RPMI8226 (cell line): Measurements from ENCODE around the gene RBPJL.
"Not testable (repeated sequence)": the region's sequence is repeated elsewhere in the genome, so short reads cannot be mapped to it uniquely, and the experiment has no call there.

Source experiments
- DNase-seq: peaks from one replicate; pipeline ENCODE4 v3.0.0-alpha.2; 2015

RBPJL gene

GRCh38 chr20:45344168-45344860, 37.7 kb downstream of the RBPJL start:
- no peak for DNase-seq

DNA sequence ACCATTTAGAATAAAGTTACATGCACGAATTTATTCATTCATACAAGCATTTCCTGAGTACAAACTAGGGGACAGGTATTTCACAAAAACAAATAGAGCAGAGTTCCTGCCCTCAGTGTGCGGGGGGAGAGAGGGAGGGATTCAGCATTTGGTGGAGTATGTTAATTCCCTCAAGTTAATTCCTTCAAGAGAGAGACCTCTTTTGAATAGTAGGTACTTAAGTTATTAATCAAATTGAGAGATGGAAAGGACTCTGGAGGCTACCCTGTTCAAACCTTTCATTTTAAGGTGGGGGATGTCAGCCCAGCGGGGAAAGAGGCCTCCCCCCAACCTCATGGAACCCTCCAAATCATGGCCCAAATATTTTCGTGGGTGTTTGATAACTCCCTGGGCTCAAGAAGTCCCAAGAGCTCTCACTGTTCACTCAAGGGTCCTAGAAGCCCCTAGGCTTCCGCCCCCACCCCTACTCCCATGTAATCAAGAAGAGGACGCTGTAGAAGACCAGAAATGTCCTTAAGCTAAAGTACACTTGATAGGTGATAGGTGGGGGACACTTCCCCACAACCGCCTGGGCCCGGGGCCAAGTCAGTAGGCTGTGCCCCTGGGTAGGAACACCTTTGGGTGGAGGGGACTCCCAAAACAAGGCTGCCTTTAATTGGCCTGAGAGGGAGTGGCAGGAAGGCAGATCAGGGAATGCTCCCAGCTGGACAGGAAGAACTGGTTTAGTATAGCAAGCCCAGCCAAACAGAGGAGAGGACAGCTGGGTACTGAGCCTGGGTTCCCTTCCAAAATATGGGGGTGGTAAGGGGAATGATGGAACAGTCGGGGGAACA, 38.7 kb downstream of the RBPJL start:
- no peak for DNase-seq

DNA sequence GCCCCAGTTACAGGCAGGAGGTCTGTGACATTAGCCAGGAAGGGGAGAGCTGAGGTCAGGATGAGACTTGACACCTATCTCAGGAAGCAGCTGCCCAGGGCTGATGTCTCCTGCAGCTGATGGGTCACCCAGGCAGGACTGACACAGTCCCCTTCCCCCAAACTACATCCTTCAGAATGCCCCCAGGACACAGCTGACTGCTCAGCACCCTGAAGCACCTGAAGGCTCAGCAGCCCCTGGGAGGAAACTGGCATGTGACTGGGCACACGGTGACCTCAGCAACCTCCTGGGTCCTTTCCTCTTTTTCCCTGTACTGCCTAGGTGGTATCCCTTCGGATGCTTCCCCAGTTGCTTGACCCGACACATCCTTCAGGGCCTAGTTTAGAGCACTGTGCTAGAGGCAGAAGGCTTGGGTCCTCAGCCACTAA, 39.7 kb downstream of the RBPJL start:
- DNase-seq = no peak

- DNase-seq = no peak
These were observed 40.2 kb downstream of the RBPJL start for GRCh38 chr20:45346851-45347250.

DNA sequence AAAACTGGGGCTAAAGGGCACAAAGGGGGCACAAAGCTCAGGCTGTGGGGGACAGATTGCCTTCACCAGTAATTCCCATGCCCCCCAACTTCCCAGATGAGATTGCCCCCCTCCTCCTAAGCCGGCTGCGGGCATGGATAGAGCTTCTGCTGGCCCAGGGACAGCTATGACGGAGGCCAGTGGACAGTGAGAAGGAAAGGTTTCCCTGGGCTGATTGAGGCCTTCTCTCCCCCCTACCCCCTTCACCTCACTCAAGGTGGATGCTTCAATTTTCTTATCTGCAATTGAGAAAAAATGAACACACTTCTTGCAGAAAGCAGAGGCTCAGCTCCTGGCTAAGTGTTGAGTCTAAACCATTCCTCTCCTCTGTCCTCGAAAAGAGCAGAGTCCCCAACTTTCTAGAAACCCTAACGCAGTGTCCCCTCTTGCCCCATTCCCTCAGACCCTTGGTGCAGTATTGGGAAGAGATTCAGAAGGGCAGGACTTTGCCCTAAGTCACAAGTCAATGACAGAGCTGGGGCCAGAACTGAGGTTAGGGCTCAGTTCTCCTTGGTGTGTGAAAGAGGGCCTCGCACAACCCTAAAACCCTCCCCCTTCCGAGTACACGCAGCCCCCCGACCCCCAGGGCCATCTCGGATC, 40.8 kb downstream of the RBPJL start:
- no peak for DNase-seq

- DNase-seq = peak; percentile 18
These were observed 41.5 kb downstream of the RBPJL start, which contains the start of gene SDC4 for GRCh38 chr20:45347936-45348778. Gene SDC4 (minus strand): TSS chr20:45348424. CDS start chr20:45348384, 40 bp downstream.

DNA sequence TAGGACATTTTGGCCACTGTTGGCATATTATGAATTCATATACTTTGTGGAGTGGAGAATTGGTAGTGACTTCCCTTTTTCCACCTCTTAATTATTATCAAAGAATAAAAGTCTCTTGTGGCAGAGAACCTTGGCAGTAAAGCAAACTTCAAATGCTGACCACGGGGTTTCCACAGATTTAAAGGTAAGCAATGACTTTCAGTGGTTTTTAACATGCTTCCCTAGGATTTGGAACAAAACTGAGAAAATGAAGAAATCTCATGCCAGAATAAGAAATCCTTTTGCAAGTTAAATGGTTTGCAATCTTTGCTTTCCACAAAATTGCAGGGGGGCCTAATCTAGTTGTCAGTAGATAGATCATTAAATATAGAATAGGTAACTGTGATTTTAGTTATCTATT, 43.6 kb downstream of the RBPJL start:
- DNase-seq = peak; percentile 47

GRCh38 chr20:45350795-45351194, 44.2 kb downstream of the RBPJL start:
- DNase-seq = not testable (repeated sequence)

DNA sequence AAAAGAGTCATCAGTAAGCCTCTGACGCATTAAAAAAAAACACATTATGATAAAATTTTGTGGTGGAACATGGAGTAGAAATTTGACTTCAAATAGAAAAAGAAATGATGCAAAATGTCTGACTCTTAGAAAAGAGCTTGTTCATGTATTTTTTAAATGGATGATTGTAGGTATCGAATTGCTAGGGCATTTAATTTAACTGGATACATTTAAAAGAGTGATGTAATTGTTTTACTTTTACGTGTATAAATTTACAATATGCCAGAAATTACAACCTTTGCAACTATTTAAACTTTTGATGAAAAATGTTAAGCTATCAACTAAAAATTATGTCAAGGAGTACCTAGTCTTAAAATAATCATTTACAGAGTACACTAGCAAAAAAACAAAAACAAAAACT, 46.1 kb downstream of the RBPJL start:
- no peak for DNase-seq

DNA sequence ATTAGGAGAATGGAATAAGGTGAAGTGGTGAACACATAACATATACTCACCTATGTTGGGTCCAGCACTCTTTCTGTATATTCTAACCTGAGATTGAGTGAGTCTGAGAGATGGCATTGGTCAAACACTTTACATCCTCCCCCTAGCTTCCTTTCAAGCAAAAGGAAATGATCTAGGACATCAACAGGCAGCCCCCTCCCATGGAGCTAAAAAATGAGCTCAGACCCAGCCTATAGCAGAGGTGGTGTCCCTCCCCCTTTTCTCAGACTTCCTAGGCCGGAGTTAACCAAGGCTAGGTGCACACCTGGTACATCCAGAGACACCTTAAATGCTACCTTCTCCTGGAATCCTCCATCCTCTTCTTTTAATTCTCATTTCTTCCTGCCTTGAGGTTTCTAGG, 47.1 kb downstream of the RBPJL start:
- no peak for DNase-seq

GRCh38 chr20:45354423-45355208, 48.0 kb downstream of the RBPJL start:
- no peak for DNase-seq

DNA sequence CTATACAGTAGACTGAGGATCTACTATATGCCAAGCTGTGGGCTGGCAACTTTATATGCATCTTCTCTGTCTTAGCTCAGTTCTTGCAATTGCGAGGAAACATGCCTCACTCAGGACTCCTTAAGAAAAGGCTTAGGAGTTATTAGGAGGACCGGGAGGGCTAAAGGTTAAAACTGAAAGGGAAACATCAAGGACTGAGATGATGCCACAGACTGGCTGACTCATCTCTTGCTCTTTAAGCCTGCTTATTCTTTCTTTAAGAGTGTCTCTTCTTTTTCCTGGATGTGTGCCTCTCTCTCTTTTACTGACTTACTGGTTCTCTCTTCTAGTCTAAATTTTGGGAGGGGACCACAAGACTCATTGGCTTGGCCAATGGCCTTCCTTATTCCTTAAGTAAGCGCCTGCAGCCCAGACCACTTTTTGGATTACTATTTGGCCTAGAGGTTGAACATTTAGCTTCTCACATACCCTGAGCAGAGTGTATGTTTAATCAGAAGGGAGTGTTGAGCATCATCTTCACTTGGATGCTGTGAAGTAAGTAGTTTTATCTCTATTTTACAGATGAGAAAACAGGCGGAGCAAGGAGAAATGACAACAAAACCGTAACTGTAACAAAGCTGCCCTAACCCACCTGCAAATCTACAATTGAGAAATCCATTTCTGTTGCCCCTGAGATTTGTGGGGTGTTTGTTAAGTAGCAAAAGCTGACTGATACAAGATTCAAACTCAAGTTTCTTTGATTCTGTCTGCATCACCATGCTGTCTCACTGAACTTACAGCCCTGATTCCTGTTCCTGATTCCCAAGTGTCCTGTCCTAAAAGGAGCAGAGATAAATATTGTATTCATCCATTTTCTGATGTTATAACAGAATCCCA, 48.8 kb downstream of the RBPJL start:
- no peak for DNase-seq

GRCh38 chr20:45358282-45359068, 51.8 kb downstream of the RBPJL start:
- DNase-seq = no peak

DNA sequence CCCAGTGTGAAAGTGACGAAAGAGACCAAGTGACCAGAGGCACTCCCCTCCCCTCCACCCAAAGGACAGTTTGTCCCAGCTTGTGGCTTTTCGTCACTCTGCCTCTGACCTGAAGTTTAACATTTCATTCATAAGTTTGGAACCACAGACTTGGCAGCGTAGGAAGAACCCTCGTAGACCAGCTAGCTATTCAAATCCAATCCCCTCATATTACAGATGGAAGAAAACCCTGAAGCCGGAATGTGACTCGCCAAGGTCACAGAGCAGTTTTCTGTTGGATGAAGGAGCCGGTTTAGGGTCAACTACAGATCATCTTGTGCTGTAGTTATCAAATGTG, 52.4 kb downstream of the RBPJL start:
- DNase-seq = no peak

GRCh38 chr20:45359406-45360148, 52.9 kb downstream of the RBPJL start:
- no peak for DNase-seq

DNA sequence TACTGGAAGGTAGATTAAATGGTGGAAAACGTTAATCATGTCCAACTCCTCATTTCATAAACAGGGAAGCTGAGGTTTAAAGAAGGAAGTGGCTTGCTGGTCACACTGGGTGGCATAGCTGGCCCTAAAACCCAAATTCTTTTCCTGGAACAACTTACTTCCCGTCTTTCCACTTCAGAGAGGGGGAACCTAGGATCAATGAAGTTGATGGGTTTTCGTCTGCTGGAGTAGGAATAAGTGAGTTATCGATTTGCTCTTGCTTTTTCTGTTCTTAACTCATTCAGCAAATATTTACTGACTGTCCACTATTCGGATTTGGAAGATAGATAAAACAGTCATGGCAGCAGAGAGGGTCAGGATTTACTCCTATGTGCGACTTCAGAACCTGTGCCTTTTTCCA, 55.2 kb downstream of the RBPJL start:
- DNase-seq = no peak

DNA sequence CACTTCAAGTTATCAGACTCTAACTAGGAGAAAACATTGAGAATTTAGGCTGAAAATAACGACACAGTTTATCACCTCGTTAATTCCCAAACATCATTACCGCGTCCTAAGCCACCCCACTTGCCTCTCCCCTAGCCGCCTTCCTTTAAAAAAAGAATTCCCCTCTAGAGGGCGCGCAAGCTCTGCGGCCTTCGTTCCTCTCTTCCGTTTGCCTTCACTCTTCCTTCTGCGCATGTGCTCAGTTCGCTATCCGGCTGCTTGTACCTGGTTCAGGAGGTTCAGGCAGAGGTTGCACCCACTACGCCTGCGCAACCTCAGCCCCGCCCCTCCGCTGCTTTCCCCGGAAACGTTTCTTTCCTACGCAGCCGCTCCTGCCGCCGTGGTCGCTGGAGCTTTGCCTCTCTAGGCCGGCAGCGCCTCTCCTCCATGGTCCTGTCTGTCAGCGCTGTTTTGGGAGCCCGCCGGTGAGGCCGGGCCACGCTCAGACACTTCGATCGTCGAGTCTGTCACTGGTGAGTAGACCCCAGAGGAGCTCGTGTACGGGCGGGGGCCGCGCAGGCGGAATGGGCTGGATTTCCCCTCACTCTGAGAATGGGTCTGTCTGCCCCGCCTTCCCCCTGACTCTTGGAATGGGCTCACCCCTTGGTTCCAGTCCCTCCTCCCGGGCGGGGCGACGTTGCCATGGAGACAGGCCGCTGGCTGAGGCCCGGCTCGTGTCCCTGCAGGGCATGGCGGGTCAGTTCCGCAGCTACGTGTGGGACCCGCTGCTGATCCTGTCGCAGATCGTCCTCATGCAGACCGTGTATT, 56.4 kb downstream of the RBPJL start, which contains the start of gene SYS1:
Gene SYS1, plus strand, starts transcription at position 353 of the 807 bp plus-strand sequence. Its CDS starts 376 bp downstream, at position 729.
- DNase-seq = peak; percentile 98
